Sigmoid colon (tissue), 7 donors: ENCODE data around the gene MARCHF11. TPM values are rescaled to one million over a fixed set of nuclear protein-coding genes. Genes with fewer than 3 reads are reported as not detected.

Source experiments
- DNase-seq: peaks from one replicate; pipeline ENCODE4 v3.0.0-alpha.2; 2019
- H3K27ac ChIP-seq, 4 donors: fragments of 200-600 bp; sonication (generic); one replicate each; pipeline ENCODE4 v1.5.1; 2016 to 2019; ENCODE audit warnings: mild to moderate bottlenecking in 1 of 4
- H3K27me3 ChIP-seq, 3 donors: fragments of 200-600 bp; sonication (generic); one replicate each; pipeline ENCODE4 v1.5.1; 2019; ENCODE audit warnings: mild to moderate bottlenecking in 1 of 3
- H3K36me3 ChIP-seq, 4 donors: fragments of 200-600 bp; sonication (generic); one replicate each; pipeline ENCODE4 v1.5.1; 2016 to 2019
- H3K4me1 ChIP-seq, 4 donors: fragments of 200-600 bp; sonication (generic); one replicate each; pipeline ENCODE4 v1.5.1; 2017 to 2019
- H3K4me3 ChIP-seq, 4 donors: fragments of 200-600 bp; sonication (generic); one replicate each; pipeline ENCODE4 v1.5.1; 2017 to 2019; ENCODE audit warnings: mild to moderate bottlenecking in 2 of 4, moderate library complexity in 1 of 4
- H3K9me3 ChIP-seq, 4 donors: fragments of 200-600 bp in 3 of 4; sonication (generic) in 3 of 4; one replicate each; pipeline versions ENCODE4 v1.5.1 to v1.6.1; 2013 to 2019
- EP300 ChIP-seq, 4 donors: sonication (generic); formaldehyde crosslinking; IDR thresholded peaks; one replicate each; pipeline ENCODE4 v1.6.1; 2017; ENCODE audit warnings: antibody characterized with exemption in 4 of 4
- POLR2A ChIP-seq, 2 donors: fragments of 450-650 bp; IDR thresholded peaks; one replicate each; pipeline ENCODE4 v1.6.1; 2016; ENCODE audit warnings: antibody characterized with exemption in 2 of 2, mild to moderate bottlenecking in 2 of 2, moderate library complexity in 2 of 2
- POLR2AphosphoS5 ChIP-seq, 4 donors: sonication (generic); formaldehyde crosslinking; IDR thresholded peaks; one replicate each; pipeline ENCODE4 v1.6.1; 2017; ENCODE audit warnings: antibody characterized with exemption in 4 of 4
- WGBS, 2 donors: extraction: QIAGEN DNeasy Blood & Tissue Kit; methylation state at CpG; one replicate each; pipeline ENCODE4 v1.1.7; 2013; 5-methylcytosine and 5-hydroxymethylcytosine counted together
- intact Hi-C: fragments of 100-400 bp; cut with DNase I; formaldehyde crosslinking; loops from one replicate; pipeline ENCODE4 v1.15.1; 2023
- polyA plus RNA-seq, 3 donors: library from polyadenylated mRNA; stranded (reverse); fragments of 200-250 nt; gene quantifications; one replicate each; pipeline ENCODE4 v1.2.3, GENCODE V29; 2013
- total RNA-seq, 4 donors: library from RNA; depleted of rRNA; stranded (reverse); fragments of >200 nt; gene quantifications; one replicate each; pipeline ENCODE4 v1.1.0, GENCODE V29; 2016
- TF ChIP-seq, protein P1 (sequence below), 4 experiments: fragments of 450-650 bp in 3 of 4; fragments of 200-600 bp in 1 of 4; IDR thresholded peaks; one replicate each; pipeline ENCODE4 v1.5.1; 2016 to 2019; ENCODE audit warnings: antibody characterized with exemption in 4 of 4, mild to moderate bottlenecking in 3 of 4, moderate library complexity in 2 of 4
- donor health status: healthy with polysubstance abuse.
- donor health status: Bipolar disorder and iron deficiency.
- donor health status: healthy.

MARCHF11 gene
- total and polyA plus RNA-seq, 7 donors, result not detected

DNA sequence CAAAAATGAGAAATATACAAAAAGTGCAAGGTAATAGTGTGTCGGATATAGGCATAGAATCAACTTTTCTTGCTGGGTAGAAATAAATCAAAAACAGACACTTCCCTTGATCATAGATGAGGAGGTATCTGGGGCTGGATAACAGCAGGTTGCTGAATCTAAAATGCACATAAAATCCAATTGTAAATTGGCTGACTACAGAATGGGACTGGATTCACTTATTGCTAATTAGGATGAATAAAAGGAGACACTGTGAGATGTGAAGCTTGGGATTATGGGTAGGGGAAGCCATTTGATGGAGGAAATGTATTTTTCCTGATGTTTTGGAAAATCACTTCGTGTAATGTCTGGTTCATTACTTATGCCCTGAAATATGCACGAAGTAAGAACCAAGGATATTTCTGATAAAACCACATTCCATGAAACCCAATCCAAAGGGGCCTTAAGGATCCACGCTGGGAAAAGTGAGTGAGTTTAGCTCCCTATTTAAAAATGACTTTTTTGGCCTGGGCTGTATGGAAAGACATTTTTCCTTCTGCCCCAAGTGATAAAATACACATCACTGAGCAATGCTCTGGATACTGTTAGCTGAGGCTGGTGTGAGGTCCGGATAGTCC is 136.1 kb downstream of the MARCHF11 start:
- DNase-seq, result no peak
- no peak for TF ChIP-seq POLR2AphosphoS5 (IDR thresholded peaks at IDR 0.05)
- Histone ChIP-seq H3K9me3 (no peaks in the 10 kb centered on the region), H3K36me3 (no peaks in the 10 kb centered on the region), H3K27ac (no peak overlapping the region), H3K27me3 (no peaks in the 10 kb centered on the region), H3K4me3 (no peak overlapping the region), H3K4me1 (no peaks in the 10 kb centered on the region)
- WGBS, 2 donors, result 71 to 74% methylated on average over 5 of the region's 5 CpGs
- intact Hi-C loops, result no loop called here

DNA sequence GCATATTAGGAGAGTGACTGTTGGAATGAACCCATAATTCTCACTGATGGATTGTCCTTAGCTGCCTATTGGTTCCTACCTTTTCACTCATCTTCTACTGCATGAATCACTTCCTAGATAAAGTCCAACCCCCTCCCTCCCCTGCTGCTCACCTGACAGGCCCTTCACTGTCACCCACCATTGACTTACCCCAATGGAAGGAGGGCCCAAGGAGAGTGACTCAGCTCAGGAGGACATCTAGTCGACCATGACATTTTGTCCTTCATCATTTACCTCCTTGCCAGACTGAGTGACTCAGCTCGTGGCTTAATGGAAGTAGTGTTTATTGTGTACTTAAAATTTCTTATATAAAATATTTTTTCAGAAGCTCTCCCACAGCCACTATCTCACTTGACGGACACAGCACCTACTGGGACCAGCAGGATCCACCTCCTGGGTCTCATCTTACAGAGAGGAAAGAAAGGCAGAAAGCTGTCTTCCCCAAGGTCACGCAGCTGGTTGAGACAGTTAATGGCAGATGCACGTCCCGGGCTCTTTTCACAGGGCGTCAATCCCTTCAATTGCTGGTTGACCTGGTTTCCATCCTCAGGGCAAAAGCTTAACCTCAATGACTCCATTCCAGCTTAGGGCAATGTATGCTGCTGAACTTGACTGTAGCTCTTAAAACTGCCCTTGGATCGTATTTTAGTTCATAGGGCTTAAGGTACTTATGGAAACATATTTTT is 142.3 kb downstream of the MARCHF11 start:
- H3K27me3 ChIP-seq, result no peaks in the 10 kb centered on the region
- H3K36me3 ChIP-seq, result no peaks in the 10 kb centered on the region
- TF ChIP-seq EP300 (IDR thresholded peaks at IDR 0.05) (no peak), POLR2A (IDR thresholded peaks at IDR 0.05) (no peak), POLR2AphosphoS5 (IDR thresholded peaks at IDR 0.05) (no peak)
- TF ChIP-seq, protein P1, sequence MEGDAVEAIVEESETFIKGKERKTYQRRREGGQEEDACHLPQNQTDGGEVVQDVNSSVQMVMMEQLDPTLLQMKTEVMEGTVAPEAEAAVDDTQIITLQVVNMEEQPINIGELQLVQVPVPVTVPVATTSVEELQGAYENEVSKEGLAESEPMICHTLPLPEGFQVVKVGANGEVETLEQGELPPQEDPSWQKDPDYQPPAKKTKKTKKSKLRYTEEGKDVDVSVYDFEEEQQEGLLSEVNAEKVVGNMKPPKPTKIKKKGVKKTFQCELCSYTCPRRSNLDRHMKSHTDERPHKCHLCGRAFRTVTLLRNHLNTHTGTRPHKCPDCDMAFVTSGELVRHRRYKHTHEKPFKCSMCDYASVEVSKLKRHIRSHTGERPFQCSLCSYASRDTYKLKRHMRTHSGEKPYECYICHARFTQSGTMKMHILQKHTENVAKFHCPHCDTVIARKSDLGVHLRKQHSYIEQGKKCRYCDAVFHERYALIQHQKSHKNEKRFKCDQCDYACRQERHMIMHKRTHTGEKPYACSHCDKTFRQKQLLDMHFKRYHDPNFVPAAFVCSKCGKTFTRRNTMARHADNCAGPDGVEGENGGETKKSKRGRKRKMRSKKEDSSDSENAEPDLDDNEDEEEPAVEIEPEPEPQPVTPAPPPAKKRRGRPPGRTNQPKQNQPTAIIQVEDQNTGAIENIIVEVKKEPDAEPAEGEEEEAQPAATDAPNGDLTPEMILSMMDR (IDR thresholded peaks at IDR 0.05), result no peak
- H3K9me3 ChIP-seq, result no peaks in the 10 kb centered on the region
- H3K4me3 ChIP-seq, result no peak overlapping the region
- H3K4me1 ChIP-seq, result no peaks in the 10 kb centered on the region
- 77 to 83% methylated on average over 8 of the region's 8 CpGs for WGBS, 2 donors
- intact Hi-C loops, result no loop called here
- no peak overlapping the region for H3K27ac ChIP-seq
- no peak for DNase-seq

DNA sequence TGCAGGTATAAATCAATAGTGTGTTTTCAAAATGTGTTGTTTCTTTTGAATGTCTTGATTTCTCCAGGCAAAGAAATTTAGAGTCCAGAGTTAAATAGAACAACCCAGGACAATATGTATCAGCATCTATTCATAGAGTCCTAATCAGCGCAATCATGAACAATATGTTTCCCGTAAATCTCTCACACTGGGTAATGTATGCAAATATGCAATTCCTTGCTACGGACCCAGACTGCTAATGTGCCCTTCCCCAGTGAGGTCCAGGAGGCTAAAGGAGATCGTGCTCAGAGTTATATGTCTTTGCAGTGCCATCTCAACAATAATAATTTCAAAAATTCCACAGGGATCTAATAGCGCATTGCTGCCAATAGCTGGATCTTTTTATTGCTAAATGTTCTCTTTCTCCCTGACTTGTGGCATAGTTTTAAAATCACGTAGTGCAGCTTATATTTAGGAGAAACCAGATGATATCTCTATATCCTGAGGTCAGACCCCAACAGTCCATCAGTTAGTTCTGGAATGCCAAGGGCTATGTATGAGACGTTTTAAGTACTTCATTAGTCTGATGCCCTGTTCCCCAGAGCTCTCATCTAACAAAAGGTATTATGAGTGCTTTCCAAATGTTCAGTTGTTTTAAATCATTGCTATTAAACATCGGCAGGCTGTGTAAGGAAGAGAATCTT is 145.1 kb downstream of the MARCHF11 start:
- Histone ChIP-seq H3K4me1 (no peaks in the 10 kb centered on the region), H3K4me3 (no peak overlapping the region), H3K36me3 (no peaks in the 10 kb centered on the region), H3K27ac (no peak overlapping the region), H3K9me3 (no peaks in the 10 kb centered on the region), H3K27me3 (no peaks in the 10 kb centered on the region)
- TF ChIP-seq POLR2A (IDR thresholded peaks at IDR 0.05) (no peak), EP300 (IDR thresholded peaks at IDR 0.05) (no peak), POLR2AphosphoS5 (IDR thresholded peaks at IDR 0.05) (no peak)
- TF ChIP-seq, protein P1 (IDR thresholded peaks at IDR 0.05), result no peak
- intact Hi-C loops, result no loop called here
- 73 to 80% methylated on average over 8 of the region's 8 CpGs for WGBS, 2 donors
- DNase-seq, result no peak

DNA sequence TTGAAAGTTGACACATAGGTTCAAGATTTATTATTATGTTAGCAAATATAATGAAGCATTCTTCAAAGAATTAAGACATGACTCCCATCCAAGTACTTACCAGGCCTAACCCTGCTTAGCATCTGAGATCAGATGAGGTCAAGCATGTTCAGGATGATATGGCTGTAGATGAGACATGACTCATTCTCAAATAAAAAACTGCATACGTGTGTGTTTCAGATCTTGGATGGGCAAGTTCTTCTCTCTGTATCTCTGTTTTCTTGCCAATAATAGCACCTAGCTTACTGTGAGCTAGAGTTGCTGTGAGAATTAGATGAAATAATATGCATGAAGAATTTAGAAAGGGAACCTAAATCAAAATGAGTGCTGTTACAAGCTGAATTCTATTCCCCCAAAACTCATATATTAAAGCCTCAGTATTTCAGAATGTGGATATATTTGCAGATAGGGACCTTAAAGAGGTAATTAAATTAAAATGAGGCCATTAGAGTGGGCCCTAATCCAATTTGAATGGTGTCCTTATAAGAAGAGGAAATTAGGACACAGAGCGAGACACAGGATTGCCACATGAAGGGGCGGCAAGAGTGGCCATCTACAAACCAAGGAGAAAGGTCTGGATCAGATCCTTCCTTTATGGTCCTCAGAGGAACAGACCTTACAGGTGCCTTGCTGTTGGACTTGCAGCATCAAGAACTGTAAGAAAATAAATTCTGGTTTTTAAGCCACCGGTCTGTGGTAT is 146.2 kb downstream of the MARCHF11 start:
- Histone ChIP-seq H3K27ac (no peak overlapping the region), H3K4me1 (no peaks in the 10 kb centered on the region), H3K4me3 (no peak overlapping the region), H3K9me3 (no peaks in the 10 kb centered on the region), H3K36me3 (no peaks in the 10 kb centered on the region), H3K27me3 (no peaks in the 10 kb centered on the region)
- intact Hi-C loops, result no loop called here
- no peak for DNase-seq
- TF ChIP-seq, protein P1 (IDR thresholded peaks at IDR 0.05), result no peak
- TF ChIP-seq POLR2A (IDR thresholded peaks at IDR 0.05) (no peak), POLR2AphosphoS5 (IDR thresholded peaks at IDR 0.05) (no peak), EP300 (IDR thresholded peaks at IDR 0.05) (no peak)
- 88 to 93% methylated on average over 4 of the region's 4 CpGs for WGBS, 2 donors

DNA sequence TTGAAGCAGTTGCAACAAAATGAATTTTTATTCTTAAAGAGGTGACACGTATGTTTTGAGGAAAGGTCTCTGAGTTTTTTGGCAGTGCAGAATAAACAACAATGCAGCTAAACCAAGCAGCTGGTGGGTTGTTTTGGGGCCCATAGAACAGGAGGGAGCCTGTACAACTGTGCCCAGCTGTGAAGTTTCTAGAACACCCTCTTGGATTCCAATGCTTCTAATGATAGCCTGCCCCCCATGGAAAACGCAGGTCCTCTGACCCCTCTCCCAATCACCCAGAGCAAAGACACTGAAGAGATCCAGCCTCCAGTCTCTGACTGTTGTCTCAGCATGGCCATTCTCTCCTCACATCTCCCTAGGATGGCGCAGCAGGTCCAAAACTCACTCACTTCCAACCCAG is 150.9 kb downstream of the MARCHF11 start:
- TF ChIP-seq, protein P1 (IDR thresholded peaks at IDR 0.05), result no peak
- no peak for TF ChIP-seq EP300 (IDR thresholded peaks at IDR 0.05)
- TF ChIP-seq POLR2A (IDR thresholded peaks at IDR 0.05), result no peak
- no peak for TF ChIP-seq POLR2AphosphoS5 (IDR thresholded peaks at IDR 0.05)
- Histone ChIP-seq H3K27me3 (no peaks in the 10 kb centered on the region), H3K27ac (no peak overlapping the region), H3K4me1 (no peaks in the 10 kb centered on the region), H3K9me3 (no peaks in the 10 kb centered on the region), H3K36me3 (no peaks in the 10 kb centered on the region), H3K4me3 (no peak overlapping the region)
- intact Hi-C loops, result no loop called here
- WGBS, 2 donors, result 70 to 77% methylated on average over 3 of the region's 3 CpGs
- DNase-seq, result no peak
